OCI-LY7 (cell line): Measurements from ENCODE around the gene SERGEF. TPM values are rescaled to one million over a fixed set of nuclear protein-coding genes. Genes with fewer than 3 reads are reported as not detected.

ENCODE experiments used
- BruUV-seq: library from RNA; stranded (reverse); fragments of 400-500 nt; replicated peaks from 2 replicates; lab custom pipeline; 2021; lab: Mats Ljungman, UMichigan
- CTCF ChIA-PET: fragments of 300-600 bp; sonication (Branson Sonifier 250); formaldehyde crosslinking; loops from one replicate; lab custom pipeline; 2022; ENCODE audit warnings: antibody characterized with exemption; ENCODE audit not compliant: unreplicated experiment; lab: Charles Lee
- POLR2A ChIA-PET: fragments of 300-600 bp; sonication (Branson Sonifier 250); formaldehyde crosslinking; loops from one replicate; lab custom pipeline; 2022; ENCODE audit warnings: antibody characterized with exemption; lab: Charles Lee
- DNase-seq: peaks from one replicate; pipeline ENCODE4 v3.0.0-alpha.2; 2015; ENCODE audit warnings: low spot score
- H2AFZ ChIP-seq: fragments of 200-600 bp; sonication (generic), shearing (Covaris generic); 2 replicates; pipeline ENCODE4 v1.6.1; 2014; ENCODE audit warnings: mild to moderate bottlenecking, antibody characterized with exemption, low read length, moderate library complexity
- H3K27ac ChIP-seq: fragments of 200-600 bp; sonication (generic); 2 replicates; pipeline ENCODE4 v1.5.1; 2014; ENCODE audit warnings: mixed run types, low read depth, mild to moderate bottlenecking, moderate library complexity, low read length, inconsistent platforms; ENCODE audit not compliant: poor library complexity, severe bottlenecking
- H3K36me3 ChIP-seq: fragments of 200-600 bp; sonication (generic); 2 replicates; pipeline ENCODE4 v1.6.1; 2014; ENCODE audit warnings: mild to moderate bottlenecking, antibody characterized with exemption, low read length, moderate library complexity, mixed read lengths; ENCODE audit not compliant: insufficient read depth
- H3K4me1 ChIP-seq: fragments of 200-600 bp; sonication (generic); 2 replicates; pipeline ENCODE4 v1.5.1; 2014; ENCODE audit warnings: mild to moderate bottlenecking, low read length; ENCODE audit not compliant: insufficient read depth, poor library complexity, severe bottlenecking
- H3K4me2 ChIP-seq: fragments of 200-600 bp; sonication (generic); 2 replicates; pipeline ENCODE4 v1.6.1; 2014; ENCODE audit warnings: mild to moderate bottlenecking, low read length
- H3K4me3 ChIP-seq: fragments of 200-600 bp; sonication (generic); 2 replicates; pipeline ENCODE4 v1.5.1; 2014; ENCODE audit warnings: mild to moderate bottlenecking, low read depth, low read length; ENCODE audit not compliant: poor library complexity, severe bottlenecking
- H3K79me2 ChIP-seq: fragments of 200-600 bp; sonication (generic); 2 replicates; pipeline ENCODE4 v1.6.1; 2016; ENCODE audit warnings: low read depth, mild to moderate bottlenecking, low read length, moderate library complexity, mixed read lengths; ENCODE audit not compliant: insufficient read depth
- H3K9me2 ChIP-seq: fragments of 200-600 bp; sonication (generic); 2 replicates; pipeline ENCODE4 v1.6.1; 2016; ENCODE audit warnings: mild to moderate bottlenecking, low read length, mixed read lengths; ENCODE audit not compliant: insufficient read depth
- H3K9me3 ChIP-seq: fragments of 200-600 bp; sonication (generic); 2 replicates; pipeline ENCODE4 v1.6.1; 2014; ENCODE audit warnings: mild to moderate bottlenecking, mixed run types, low read length, mixed read lengths
- H4K20me1 ChIP-seq: fragments of 200-600 bp; sonication (generic); 2 replicates; pipeline ENCODE4 v1.6.1; 2014; ENCODE audit warnings: mild to moderate bottlenecking, antibody characterized with exemption, low read length, moderate library complexity, mixed read lengths; ENCODE audit not compliant: insufficient read depth
- CTCF ChIP-seq: fragments of 200-600 bp; sonication (generic); conservative IDR thresholded peaks from 2 replicates; pipeline ENCODE4 v1.5.1; 2014; ENCODE audit warnings: mild to moderate bottlenecking, antibody characterized with exemption, low read length, moderate library complexity, mixed read lengths
- EZH2phosphoT487 ChIP-seq: fragments of 200-600 bp; sonication (generic); IDR thresholded peaks from 2 replicates; pipeline ENCODE4 v1.6.1; 2018; ENCODE audit warnings: low read depth, borderline replicate concordance, mild to moderate bottlenecking, mixed run types, antibody characterized with exemption, low read length, moderate library complexity, mixed read lengths
- intact Hi-C: fragments of 100-400 bp; cut with micrococcal nuclease; formaldehyde crosslinking; loops from one replicate; pipeline ENCODE4 v1.10.0; 2022; ENCODE audit not compliant: unreplicated experiment
- total RNA-seq, 2 experiments: library from RNA; depleted of rRNA in 1 of 2; stranded (reverse); fragments of >200 nt in 1 of 2; shearing (Covaris generic) in 1 of 2; gene quantifications; 2 replicates each; pipeline ENCODE4 v1.2.3, GENCODE V29; 2014 to 2022

Gene SERGEF
- total RNA-seq, 2 experiments from 2014 or later = 35.4 to 42.2 TPM

GRCh38 chr11:17739945-17740338 lies 272.9 kb downstream of the SERGEF start:
- no peaks in the 10 kb centered on the region for H3K4me1 ChIP-seq
- DNase-seq = no peak
- TF ChIP-seq EZH2phosphoT487 = no peak
- no peak for TF ChIP-seq CTCF
- H3K4me3 ChIP-seq = no peak overlapping the region
- H2AFZ ChIP-seq = no peak overlapping the region
- intact Hi-C loops = no loop called here
- H3K4me2 ChIP-seq = no peak overlapping the region
- H3K36me3 ChIP-seq = no peaks in the 10 kb centered on the region
- POLR2A ChIA-PET = no interaction called here
- no peak overlapping the region for H3K27ac ChIP-seq
- no TSS peak for BruUV-seq
- H3K9me2 ChIP-seq = no peaks in the 10 kb centered on the region
- CTCF ChIA-PET = interaction anchor here (0.7 kb wide), 1 partner anchor 9 kb away, joined by 3 read pairs; no protein-coding TSS in a partner anchor
- no peaks in the 10 kb centered on the region for H4K20me1 ChIP-seq
- no peaks in the 10 kb centered on the region for H3K9me3 ChIP-seq
- H3K79me2 ChIP-seq = no peaks in the 10 kb centered on the region

GRCh38 chr11:17738151-17738973 lies 274.5 kb downstream of the SERGEF start:
- Histone ChIP-seq H3K4me3 (no peak overlapping the region), H3K4me2 (no peak overlapping the region), H3K9me3 (no peaks in the 10 kb centered on the region), H3K79me2 (no peaks in the 10 kb centered on the region), H3K36me3 (no peaks in the 10 kb centered on the region), H2AFZ (no peak overlapping the region), H4K20me1 (no peaks in the 10 kb centered on the region), H3K4me1 (no peaks in the 10 kb centered on the region), H3K9me2 (no peaks in the 10 kb centered on the region), H3K27ac (no peak overlapping the region)
- BruUV-seq = no TSS peak
- POLR2A ChIA-PET = no interaction called here
- TF ChIP-seq EZH2phosphoT487 (no peak), CTCF (no peak)
- intact Hi-C loops = no loop called here
- CTCF ChIA-PET = no interaction called here
- DNase-seq = no peak

Other genes with a start within 250 kb of the SERGEF start
- gene TPH1, start 33.2 kb upstream of the SERGEF start, total RNA-seq (2014; rRNA removed; shearing (Covaris generic)) = 0.19 and 0.44 TPM in 2 replicates
- 0.23 and 0.39 TPM in 2 replicates for gene TPH1, start 33.2 kb upstream of the SERGEF start, total RNA-seq (2022)
- gene SAAL1, start 93.0 kb upstream of the SERGEF start, total RNA-seq (2014; rRNA removed; shearing (Covaris generic)) = 32.2 and 40.0 TPM in 2 replicates
- gene SAAL1, start 93.0 kb upstream of the SERGEF start, total RNA-seq (2022) = 46.4 and 52.3 TPM in 2 replicates
- not detected in 2 replicates for gene MRGPRX3, start 119.5 kb upstream of the SERGEF start, total RNA-seq (2014; rRNA removed; shearing (Covaris generic))
- not detected in 2 replicates for gene MRGPRX3, start 119.5 kb upstream of the SERGEF start, total RNA-seq (2022)
- not detected in 2 replicates for gene MRGPRX4, start 159.8 kb upstream of the SERGEF start, total RNA-seq (2014; rRNA removed; shearing (Covaris generic))
- not detected in 2 replicates for gene MRGPRX4, start 159.8 kb upstream of the SERGEF start, total RNA-seq (2022)
- gene SAA4, start 223.8 kb upstream of the SERGEF start, total RNA-seq (2014; rRNA removed; shearing (Covaris generic)) = not detected in 2 replicates
- not detected in 2 replicates for gene SAA4, start 223.8 kb upstream of the SERGEF start, total RNA-seq (2022)
- not detected in 2 replicates for gene SAA2, start 235.6 kb upstream of the SERGEF start, total RNA-seq (2014; rRNA removed; shearing (Covaris generic))
- not detected in 2 replicates for gene SAA2, start 235.6 kb upstream of the SERGEF start, total RNA-seq (2022)